Adipocyte (in vitro differentiated cells): ENCODE results near the gene MBL2.

ENCODE experiments used
- DNase-seq: peaks from one replicate; pipeline ENCODE4 v3.0.0-alpha.2; 2015; ENCODE audit warnings: low read depth
- H3K27me3 ChIP-seq: replicated peaks from 2 replicates; pipeline ENCODE4 v1.7.0; 2013; ENCODE audit warnings: mild to moderate bottlenecking, low read length, moderate library complexity; ENCODE audit not compliant: control insufficient read depth, insufficient read depth
- H3K36me3 ChIP-seq: 2 replicates; pipeline ENCODE4 v1.7.0; 2013; ENCODE audit warnings: low read length, mild to moderate bottlenecking, moderate library complexity; ENCODE audit not compliant: control insufficient read depth, insufficient read depth, severe bottlenecking
- H3K4me1 ChIP-seq: 2 replicates; pipeline ENCODE4 v1.7.0; 2013; ENCODE audit warnings: mild to moderate bottlenecking, low read length, moderate library complexity; ENCODE audit not compliant: control insufficient read depth, insufficient read depth
- H3K4me3 ChIP-seq: 2 replicates; pipeline ENCODE4 v1.7.0; 2013; ENCODE audit warnings: mild to moderate bottlenecking, low read length, moderate library complexity
- H3K9ac ChIP-seq: 2 replicates; pipeline ENCODE4 v1.7.0; 2013; ENCODE audit warnings: mild to moderate bottlenecking, low read length, moderate library complexity
- H3K9me3 ChIP-seq: 2 replicates; pipeline ENCODE4 v1.7.0; 2013; ENCODE audit warnings: mild to moderate bottlenecking, low read length, moderate library complexity; ENCODE audit not compliant: control insufficient read depth

Gene MBL2

DNA sequence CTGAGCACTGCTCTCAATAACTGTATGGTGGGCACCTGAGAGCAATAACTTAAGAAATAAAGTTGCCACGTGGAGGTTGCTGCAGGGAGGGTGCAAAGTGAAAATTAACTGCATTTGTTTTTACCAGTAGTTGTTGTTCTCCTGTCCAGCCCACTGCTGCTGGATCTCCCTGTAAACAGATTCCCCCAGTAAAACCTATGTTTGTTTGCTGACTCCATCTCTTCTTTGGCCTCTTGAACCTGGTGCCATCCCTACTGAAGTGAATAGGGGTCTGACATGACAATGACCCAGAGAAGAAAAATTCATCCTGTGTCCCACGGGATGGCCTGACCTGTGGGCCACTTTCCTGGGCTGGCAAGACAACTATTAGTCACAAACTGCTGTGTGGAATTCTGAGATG lies 1.7 kb downstream of the MBL2 start:
- no peaks in the 10 kb centered on the region for H3K36me3 ChIP-seq
- no peaks in the 10 kb centered on the region for H3K9me3 ChIP-seq
- H3K9ac ChIP-seq = no peak overlapping the region
- no peak for DNase-seq
- H3K27me3 ChIP-seq = no peaks in the 10 kb centered on the region
- H3K4me1 ChIP-seq = peaks cover 18% of the 10 kb centered on the region
- H3K4me3 ChIP-seq = no peak overlapping the region

DNA sequence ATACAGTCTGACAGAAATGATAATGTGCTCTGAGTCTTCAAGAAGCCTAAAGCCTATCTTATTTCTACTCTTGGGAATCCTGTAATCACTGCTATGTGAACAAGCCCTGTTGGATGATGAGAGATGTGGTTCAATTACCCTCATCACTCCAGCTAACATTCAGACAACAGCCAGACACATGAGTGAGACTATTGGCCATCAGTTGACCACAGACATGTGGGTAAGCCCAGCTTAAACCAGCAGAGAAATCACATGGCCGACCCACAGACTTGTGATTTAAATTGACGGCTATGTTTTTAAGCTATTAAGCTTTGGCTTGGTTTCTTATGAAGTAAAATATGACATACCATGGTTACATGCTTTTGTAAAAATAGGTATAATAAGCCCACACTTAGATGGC lies 2.6 kb downstream of the MBL2 start:
- Histone ChIP-seq H3K36me3 (no peaks in the 10 kb centered on the region), H3K9me3 (no peaks in the 10 kb centered on the region), H3K27me3 (no peaks in the 10 kb centered on the region), H3K4me1 (peaks cover 18% of the 10 kb centered on the region), H3K4me3 (no peak overlapping the region), H3K9ac (no peak overlapping the region)
- no peak for DNase-seq

DNA sequence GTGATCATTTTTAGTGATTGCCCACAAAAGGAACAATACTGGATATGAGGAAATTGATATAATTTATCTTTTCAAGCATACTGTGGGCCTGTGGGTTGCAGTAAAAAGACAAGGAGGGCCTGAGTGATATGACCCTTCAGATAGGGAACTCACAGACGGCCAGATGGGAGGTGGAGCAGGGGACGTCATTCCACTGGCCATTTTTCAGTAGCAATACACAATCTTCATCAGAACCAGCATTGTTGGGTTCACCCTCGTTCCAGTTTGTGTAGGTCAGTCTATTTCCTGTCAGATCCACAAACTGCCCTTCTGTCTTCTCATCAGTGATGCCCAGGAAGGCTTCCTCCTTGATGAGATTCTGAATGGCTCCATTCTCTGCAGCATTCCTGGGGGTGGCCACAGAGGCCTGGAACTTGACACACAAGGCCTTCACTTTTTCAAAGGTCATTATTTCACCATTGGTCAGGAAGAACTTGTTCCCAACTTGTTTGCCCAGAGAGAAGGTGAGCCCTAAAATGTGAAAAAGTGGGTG lies 4.5 kb downstream of the MBL2 start:
- Histone ChIP-seq H3K27me3 (no peaks in the 10 kb centered on the region), H3K4me3 (no peak overlapping the region), H3K9ac (no peak overlapping the region), H3K36me3 (no peaks in the 10 kb centered on the region), H3K4me1 (peaks cover 18% of the 10 kb centered on the region), H3K9me3 (no peaks in the 10 kb centered on the region)
- no peak for DNase-seq

DNA sequence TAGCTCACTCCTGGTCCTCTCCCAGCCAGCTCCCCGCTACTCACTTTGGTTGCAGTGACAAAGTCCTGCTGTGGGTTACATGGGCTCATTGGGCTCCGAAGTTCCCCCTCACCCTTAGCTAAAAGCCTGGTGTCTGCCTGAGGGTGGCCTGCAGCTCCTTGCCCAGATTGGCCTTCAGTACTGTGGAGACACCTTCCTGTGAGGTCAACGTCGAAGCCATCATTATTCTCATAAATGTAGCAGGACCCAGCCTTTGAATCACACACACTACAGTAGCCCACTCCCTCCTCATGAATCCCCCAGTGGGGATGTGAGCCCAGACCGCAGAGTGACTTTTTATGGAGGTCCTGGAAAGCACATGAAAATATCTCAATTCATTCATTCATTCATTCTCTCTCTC lies 10.5 kb downstream of the MBL2 start:
- Histone ChIP-seq H3K9me3 (no peaks in the 10 kb centered on the region), H3K4me3 (no peak overlapping the region), H3K36me3 (no peaks in the 10 kb centered on the region), H3K9ac (no peak overlapping the region), H3K27me3 (peaks cover 5% of the 10 kb centered on the region), H3K4me1 (peaks cover 13% of the 10 kb centered on the region)
- DNase-seq = no peak

DNA sequence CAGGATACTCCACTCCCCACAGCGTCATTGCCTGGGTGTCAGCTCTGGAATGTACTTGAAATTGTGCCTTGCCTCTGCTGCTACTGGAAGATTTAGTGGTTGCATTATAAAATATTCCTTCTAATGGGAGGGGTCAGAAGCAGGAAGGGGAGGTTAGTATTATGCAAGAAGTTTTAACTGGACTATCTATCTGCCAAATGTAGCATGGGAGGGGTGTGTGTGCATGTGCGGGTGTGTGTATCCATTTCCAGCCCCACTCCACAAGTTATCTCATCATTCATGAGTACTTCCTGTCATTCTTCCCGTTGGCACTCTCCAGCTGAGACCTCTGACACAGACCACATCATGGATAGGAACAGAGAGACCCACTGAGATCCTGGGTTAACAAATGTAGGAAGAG lies 13.4 kb downstream of the MBL2 start:
- Histone ChIP-seq H3K9ac (no peak overlapping the region), H3K27me3 (peaks cover 5% of the 10 kb centered on the region), H3K4me1 (peaks cover 30% of the 10 kb centered on the region), H3K4me3 (no peak overlapping the region), H3K36me3 (no peaks in the 10 kb centered on the region), H3K9me3 (no peaks in the 10 kb centered on the region)
- no peak for DNase-seq

DNA sequence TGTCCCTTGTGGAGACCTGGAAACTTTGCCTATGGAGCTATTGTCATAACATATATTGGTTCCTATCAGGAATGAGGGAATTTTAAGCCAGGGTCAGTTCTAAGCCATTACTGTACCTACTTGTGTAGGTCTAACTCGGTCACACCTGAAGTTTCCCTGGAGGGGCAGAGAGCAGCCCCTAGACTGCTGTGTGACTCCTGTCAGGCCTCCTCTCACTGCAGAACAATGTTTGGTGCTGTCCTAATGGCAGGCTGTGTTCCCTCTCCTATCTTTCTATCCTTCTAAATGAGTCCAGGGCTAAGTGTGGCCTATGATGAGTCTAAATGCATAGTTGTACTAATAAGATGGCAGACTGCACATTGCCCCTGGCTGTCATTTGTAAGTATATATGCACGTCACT lies 14.2 kb downstream of the MBL2 start:
- Histone ChIP-seq H3K27me3 (peaks cover 5% of the 10 kb centered on the region), H3K4me1 (peaks cover 30% of the 10 kb centered on the region), H3K9ac (no peak overlapping the region), H3K36me3 (no peaks in the 10 kb centered on the region), H3K4me3 (no peak overlapping the region), H3K9me3 (no peaks in the 10 kb centered on the region)
- DNase-seq = no peak

DNA sequence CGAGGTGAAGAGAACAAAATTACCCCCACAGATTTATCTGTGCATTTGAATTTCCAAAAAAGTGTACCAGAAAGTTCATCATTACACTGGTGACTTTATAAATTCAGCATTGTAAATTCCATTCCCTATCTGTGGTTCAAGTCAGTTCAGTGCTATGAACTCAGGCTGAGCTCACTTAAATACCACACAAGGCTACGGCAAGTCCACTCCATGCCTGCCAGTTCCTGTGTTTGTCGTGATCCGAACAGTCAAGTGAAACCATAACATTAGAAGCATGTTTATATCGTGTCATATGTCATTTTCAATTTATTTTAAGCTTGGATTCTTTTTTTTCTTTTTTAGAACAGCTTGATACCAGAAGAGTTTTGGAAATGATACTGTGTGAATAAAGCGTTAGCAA lies 14.8 kb downstream of the MBL2 start:
- H3K36me3 ChIP-seq = no peaks in the 10 kb centered on the region
- H3K9ac ChIP-seq = no peak overlapping the region
- no peak overlapping the region for H3K4me3 ChIP-seq
- peak; percentile 66 for DNase-seq
- peaks cover 30% of the 10 kb centered on the region for H3K4me1 ChIP-seq
- H3K9me3 ChIP-seq = no peaks in the 10 kb centered on the region
- H3K27me3 ChIP-seq = peaks cover 5% of the 10 kb centered on the region

DNA sequence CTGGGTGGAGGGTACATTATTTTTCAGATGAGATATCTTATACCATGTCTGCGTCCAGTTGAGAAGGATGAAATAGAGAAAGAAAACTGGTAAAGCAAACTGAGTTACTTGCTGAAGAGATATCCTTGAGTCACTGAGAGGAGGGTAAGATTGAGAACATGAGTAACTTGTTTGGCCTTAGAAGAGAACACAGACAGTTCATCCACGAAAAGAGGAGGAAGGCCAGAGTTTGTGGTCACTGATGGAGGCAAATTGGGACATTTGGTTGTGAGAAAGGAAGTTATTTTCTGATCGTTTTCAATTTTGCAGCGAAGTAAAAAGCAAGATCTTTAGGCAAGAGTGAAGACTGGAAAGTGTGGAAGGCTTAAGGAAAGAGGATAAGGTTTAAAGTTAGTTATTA lies 15.6 kb downstream of the MBL2 start:
- no peak for DNase-seq
- H3K27me3 ChIP-seq = peaks cover 5% of the 10 kb centered on the region
- H3K36me3 ChIP-seq = no peaks in the 10 kb centered on the region
- no peak overlapping the region for H3K9ac ChIP-seq
- peaks cover 30% of the 10 kb centered on the region for H3K4me1 ChIP-seq
- no peaks in the 10 kb centered on the region for H3K9me3 ChIP-seq
- no peak overlapping the region for H3K4me3 ChIP-seq

DNA sequence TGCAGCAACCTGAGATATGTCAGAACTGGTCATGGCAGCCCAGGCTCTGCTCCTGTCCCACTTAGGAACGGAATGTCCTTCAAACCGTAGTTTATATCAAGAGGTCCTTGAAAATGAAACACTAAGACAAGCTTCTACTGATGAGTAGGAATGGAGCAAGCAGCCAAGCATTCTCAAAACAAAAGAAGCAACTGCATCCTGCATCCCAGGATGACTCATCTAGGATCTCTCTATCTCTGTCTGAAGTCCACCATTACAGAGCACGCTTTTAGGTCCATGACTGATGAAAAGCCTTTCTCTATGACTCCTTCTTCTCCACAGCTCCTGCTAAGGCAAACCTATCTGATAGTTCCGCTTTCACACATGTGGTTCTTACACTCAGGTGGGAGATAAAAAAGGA lies 16.3 kb downstream of the MBL2 start:
- Histone ChIP-seq H3K36me3 (no peaks in the 10 kb centered on the region), H3K4me1 (peaks cover 30% of the 10 kb centered on the region), H3K9me3 (no peaks in the 10 kb centered on the region), H3K4me3 (no peak overlapping the region), H3K9ac (no peak overlapping the region), H3K27me3 (peaks cover 8% of the 10 kb centered on the region)
- DNase-seq = no peak

DNA sequence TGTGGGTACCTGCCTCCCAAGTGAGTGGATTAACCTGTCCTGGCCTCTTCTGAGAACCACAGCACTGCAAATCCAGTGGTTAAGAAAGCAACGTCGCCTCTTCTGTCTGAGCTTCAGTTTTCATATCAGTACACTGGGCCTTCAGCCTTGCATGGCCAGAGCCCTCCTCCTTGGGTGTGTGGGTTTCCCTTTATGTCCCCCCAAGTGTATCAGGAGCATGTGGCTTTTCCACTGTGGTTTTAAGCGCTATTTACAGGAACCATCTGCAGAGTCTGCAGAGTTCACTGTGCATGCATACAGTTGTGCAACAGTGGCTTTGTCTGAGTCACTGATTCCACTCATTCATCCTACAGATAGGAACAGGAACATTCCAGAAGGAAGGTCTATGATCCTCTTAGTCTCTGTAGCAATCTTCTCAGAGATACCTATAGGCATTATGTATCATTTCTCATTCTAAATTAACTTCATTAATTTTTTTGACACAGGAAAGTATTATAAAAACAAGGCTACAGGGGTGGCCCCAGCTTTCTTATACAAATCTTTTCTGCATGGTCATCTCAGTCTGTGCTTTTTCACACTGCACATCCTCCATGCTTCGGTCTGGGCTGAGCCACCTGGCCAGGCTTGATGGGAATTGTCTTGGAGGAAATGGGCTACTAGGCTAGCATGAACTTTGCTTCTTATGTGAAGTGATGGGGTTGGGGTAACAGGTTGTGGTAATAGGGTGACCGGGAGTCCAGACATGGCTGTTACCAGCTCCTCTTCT lies 17.1 kb downstream of the MBL2 start:
- no peaks in the 10 kb centered on the region for H3K9me3 ChIP-seq
- H3K36me3 ChIP-seq = no peaks in the 10 kb centered on the region
- peak; percentile 87 for DNase-seq
- H3K9ac ChIP-seq = no peak overlapping the region
- H3K4me1 ChIP-seq = peaks cover 30% of the 10 kb centered on the region
- H3K4me3 ChIP-seq = no peak overlapping the region
- H3K27me3 ChIP-seq = peaks cover 4% of the 10 kb centered on the region

DNA sequence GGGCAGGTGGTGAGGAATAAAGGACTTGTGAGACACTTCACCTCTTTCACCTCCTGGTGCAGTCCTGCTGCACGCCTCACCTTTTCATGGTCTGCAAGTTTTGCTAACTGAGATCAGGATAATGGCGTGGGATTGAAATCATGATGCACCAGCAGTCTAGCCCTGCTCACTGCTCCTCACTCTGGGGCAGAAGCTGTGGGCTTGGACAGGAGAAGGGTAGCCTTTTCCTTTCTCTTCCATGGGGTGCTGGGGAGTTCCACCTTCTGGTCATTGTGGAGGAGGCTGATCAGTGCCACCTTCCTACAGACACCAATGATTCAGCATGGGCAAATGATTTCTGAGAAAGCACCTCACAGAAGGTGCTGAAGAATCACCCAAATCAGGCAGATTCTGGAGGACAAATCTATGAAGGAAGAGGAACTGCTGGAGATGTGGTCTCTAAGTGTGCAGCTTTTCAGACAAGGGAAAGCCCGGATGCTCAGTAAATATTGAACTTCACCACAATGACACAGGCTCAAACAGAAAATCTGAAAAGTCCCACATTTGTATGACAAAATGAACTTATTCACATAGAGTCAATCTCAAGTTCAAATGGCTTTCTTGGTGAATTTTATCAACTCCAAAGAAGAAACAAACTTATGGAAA lies 19.7 kb downstream of the MBL2 start:
- Histone ChIP-seq H3K27me3 (peaks cover 8% of the 10 kb centered on the region), H3K9ac (no peak overlapping the region), H3K4me3 (no peak overlapping the region), H3K9me3 (no peaks in the 10 kb centered on the region), H3K36me3 (no peaks in the 10 kb centered on the region), H3K4me1 (peaks cover 25% of the 10 kb centered on the region)
- DNase-seq = no peak
